Muscle of leg (tissue), 16 donors: ENCODE results near the gene VPS45. TPM values are rescaled to one million over a fixed set of nuclear protein-coding genes. Genes with fewer than 3 reads are reported as not detected.

Source experiments
- DNase-seq: peaks from one replicate; pipeline ENCODE4 v3.0.0; 2013
- H3K27ac ChIP-seq: one replicate; pipeline ENCODE4 v1.5.1; 2013; ENCODE audit warnings: mild to moderate bottlenecking, low read length, control low read depth
- H3K27me3 ChIP-seq: one replicate; pipeline ENCODE4 v1.6.1; 2013; ENCODE audit warnings: low read length; ENCODE audit not compliant: control insufficient read depth, insufficient read depth
- H3K36me3 ChIP-seq: one replicate; pipeline ENCODE4 v1.6.1; 2013; ENCODE audit warnings: low read length; ENCODE audit not compliant: control insufficient read depth, insufficient read depth
- H3K4me1 ChIP-seq: one replicate; pipeline ENCODE4 v1.6.1; 2013; ENCODE audit warnings: low read length; ENCODE audit not compliant: control insufficient read depth, insufficient read depth
- H3K4me3 ChIP-seq: one replicate; pipeline ENCODE4 v1.5.1; 2013; ENCODE audit warnings: low read length, control low read depth
- H3K9me3 ChIP-seq: replicated peaks from 2 replicates; pipeline ENCODE4 v1.6.1; 2013; ENCODE audit warnings: low read depth, low read length; ENCODE audit not compliant: control insufficient read depth
- WGBS: methylation state at CpG from one replicate; pipeline ENCODE4 v1.1.5; 2013; ENCODE audit warnings: missing lambda C conversion rate; ENCODE audit not compliant: insufficient coverage; 5-methylcytosine and 5-hydroxymethylcytosine counted together
- long read RNA-seq, 11 donors: transcript quantifications; one replicate each; lab custom pipeline, GENCODE V29; 2026
- polyA plus RNA-seq, 8 donors: library from polyadenylated mRNA; unstranded; fragments of 120-200 nt; gene quantifications; one replicate each; pipeline versions ENCODE4 v1.2.1 to v1.2.3, GENCODE V29; 2013; ENCODE audit warnings: inconsistent platforms in 1 of 8, low replicate concordance in 1 of 8; ENCODE audit not compliant: insufficient read length in 8 of 8, insufficient read depth in 1 of 8
- total RNA-seq: library from RNA; stranded (reverse); fragments of 120-200 nt; gene quantifications from one replicate; pipeline ENCODE4 v1.2.4, GENCODE V29; 2013

Gene VPS45, protein sequence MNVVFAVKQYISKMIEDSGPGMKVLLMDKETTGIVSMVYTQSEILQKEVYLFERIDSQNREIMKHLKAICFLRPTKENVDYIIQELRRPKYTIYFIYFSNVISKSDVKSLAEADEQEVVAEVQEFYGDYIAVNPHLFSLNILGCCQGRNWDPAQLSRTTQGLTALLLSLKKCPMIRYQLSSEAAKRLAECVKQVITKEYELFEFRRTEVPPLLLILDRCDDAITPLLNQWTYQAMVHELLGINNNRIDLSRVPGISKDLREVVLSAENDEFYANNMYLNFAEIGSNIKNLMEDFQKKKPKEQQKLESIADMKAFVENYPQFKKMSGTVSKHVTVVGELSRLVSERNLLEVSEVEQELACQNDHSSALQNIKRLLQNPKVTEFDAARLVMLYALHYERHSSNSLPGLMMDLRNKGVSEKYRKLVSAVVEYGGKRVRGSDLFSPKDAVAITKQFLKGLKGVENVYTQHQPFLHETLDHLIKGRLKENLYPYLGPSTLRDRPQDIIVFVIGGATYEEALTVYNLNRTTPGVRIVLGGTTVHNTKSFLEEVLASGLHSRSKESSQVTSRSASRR
- total RNA-seq (46.9 TPM), polyA plus RNA-seq (10 to 100 TPM; 39.5 to 48.7 (median 43.9) TPM)
- long read RNA-seq, donor 1, partial matches to known transcripts, result 0 of 1 reads
- long read RNA-seq, donor 1, other reads (novel, unspliced or antisense), result 0 of 1 reads
- long read RNA-seq, donor 2, partial matches to known transcripts, result 0 of 1 reads
- long read RNA-seq, donor 2, other reads (novel, unspliced or antisense), result 0 of 1 reads
- long read RNA-seq, donor 3, transcript VPS45-202 (15 exons, 2,790 nt), result major isoform, 12 of 14 reads
- long read RNA-seq, donor 3, partial matches to known transcripts, result 0 of 14 reads
- long read RNA-seq, donor 3, other reads (novel, unspliced or antisense), result 0 of 14 reads
- long read RNA-seq, donor 4, partial matches to known transcripts, result 0 of 5 reads
- long read RNA-seq, donor 4, other reads (novel, unspliced or antisense), result 0 of 5 reads
- long read RNA-seq, donor 5, transcript VPS45-202 (15 exons, 2,790 nt), result major isoform, 19 of 30 reads
- long read RNA-seq, donor 5, partial matches to known transcripts, result 5 of 30 reads
- long read RNA-seq, donor 5, other reads (novel, unspliced or antisense), result 0 of 30 reads
- long read RNA-seq, donor 6, transcript VPS45-202 (15 exons, 2,790 nt), result major isoform, 12 of 27 reads
- long read RNA-seq, donor 6, partial matches to known transcripts, result 7 of 27 reads
- long read RNA-seq, donor 6, other reads (novel, unspliced or antisense), result 0 of 27 reads
- long read RNA-seq, donor 7, transcript VPS45-202 (15 exons, 2,790 nt), result major isoform, 9 of 13 reads
- long read RNA-seq, donor 7, partial matches to known transcripts, result 0 of 13 reads
- long read RNA-seq, donor 7, other reads (novel, unspliced or antisense), result 0 of 13 reads
- long read RNA-seq, donor 8, transcript VPS45-202 (15 exons, 2,790 nt), result major isoform, 12 of 23 reads
- long read RNA-seq, donor 8, partial matches to known transcripts, result 6 of 23 reads
- long read RNA-seq, donor 8, other reads (novel, unspliced or antisense), result 0 of 23 reads
- long read RNA-seq, donor 9, transcript VPS45-202 (15 exons, 2,790 nt), result major isoform, 7 of 12 reads
- long read RNA-seq, donor 9, partial matches to known transcripts, result 0 of 12 reads
- long read RNA-seq, donor 9, other reads (novel, unspliced or antisense), result 0 of 12 reads
- long read RNA-seq, donor 10, transcript VPS45-202 (15 exons, 2,790 nt), result major isoform, 11 of 27 reads
- long read RNA-seq, donor 10, partial matches to known transcripts, result 9 of 27 reads
- long read RNA-seq, donor 10, other reads (novel, unspliced or antisense), result 0 of 27 reads
- long read RNA-seq, donor 11, transcript VPS45-202 (15 exons, 2,790 nt), result major isoform, 5 of 13 reads
- long read RNA-seq, donor 11, partial matches to known transcripts, result 5 of 13 reads
- long read RNA-seq, donor 11, other reads (novel, unspliced or antisense), result 0 of 13 reads

DNA sequence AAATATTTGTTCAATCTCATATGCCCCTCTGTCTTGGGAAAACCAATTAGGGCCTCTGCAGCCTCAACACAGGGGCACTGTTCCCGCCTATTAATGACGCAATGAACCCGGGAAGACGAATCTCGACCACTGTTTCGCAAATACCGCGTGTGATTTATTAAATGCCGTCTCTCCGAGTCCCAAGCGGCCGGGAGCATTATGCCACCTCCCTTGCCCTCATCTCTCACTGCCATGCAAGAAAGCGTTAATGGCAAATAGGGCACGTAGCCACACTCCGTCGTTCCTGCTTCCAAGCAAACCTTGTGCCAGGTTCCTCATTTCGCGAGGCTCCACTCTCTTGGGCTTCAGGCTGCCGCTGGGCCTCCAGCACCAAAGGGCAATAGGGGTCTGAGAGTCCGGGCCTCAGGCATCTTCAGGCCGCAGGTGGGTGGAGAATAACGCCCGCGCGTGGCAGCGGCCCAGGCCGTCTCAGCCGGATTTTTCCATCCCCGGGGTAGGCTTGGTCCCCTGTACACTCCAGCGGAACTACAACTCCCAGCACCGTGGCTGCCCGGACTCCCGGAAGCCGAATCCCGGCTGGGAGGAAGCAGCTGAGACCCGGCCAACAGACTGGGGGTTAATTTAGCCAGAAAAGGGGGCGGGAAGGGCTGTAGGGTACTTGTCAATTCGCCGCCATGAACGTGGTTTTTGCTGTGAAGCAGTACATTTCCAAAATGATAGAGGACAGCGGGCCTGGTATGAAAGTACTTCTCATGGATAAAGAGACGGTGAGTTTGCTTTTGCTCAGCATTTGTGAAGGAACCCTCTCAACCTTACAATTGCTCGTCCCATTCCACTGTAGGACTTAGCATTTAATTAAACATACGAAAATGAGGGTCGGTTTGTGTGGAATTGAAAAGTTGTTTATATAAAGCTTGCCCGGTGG lies at the start of gene VPS45:
TSS of gene VPS45 (plus strand) at position 593 of the 925 bp plus-strand sequence. CDS start at position 675, 82 bp downstream.
- no peaks in the 10 kb centered on the region for H3K27me3 ChIP-seq
- H3K4me1 ChIP-seq, result no peaks in the 10 kb centered on the region
- 0% methylated on average over 36 of the region's 46 CpGs for WGBS

GRCh38 chr1:150018165-150018564 lies 49.4 kb upstream of the VPS45 start:
- no peaks in the 10 kb centered on the region for H3K4me1 ChIP-seq
- no peaks in the 10 kb centered on the region for H3K9me3 ChIP-seq
- no peaks in the 10 kb centered on the region for H3K27me3 ChIP-seq
- no peak overlapping the region for H3K27ac ChIP-seq
- no peaks in the 10 kb centered on the region for H3K36me3 ChIP-seq
- no peak for DNase-seq
- H3K4me3 ChIP-seq, result no peak overlapping the region
- WGBS, result 54% methylated on average over 4 of the region's 4 CpGs

More for the DNA sequence above, at the start of gene VPS45:
- Histone ChIP-seq H3K27ac (peak within 1 kb of the TSS; percentile 99), H3K4me3 (peak within 1 kb of the TSS; percentile 94), H3K9me3 (no peaks in the 10 kb centered on the region), H3K36me3 (peaks cover 8% of the 10 kb centered on the region)
- peak; percentile 98 for DNase-seq

- no peaks in the 10 kb centered on the region for H3K9me3 ChIP-seq
- H3K4me3 ChIP-seq, result no peak overlapping the region
- no peaks in the 10 kb centered on the region for H3K4me1 ChIP-seq
- no CpG with 5 or more reads among the region's 2 CpGs for WGBS
- no peaks in the 10 kb centered on the region for H3K27me3 ChIP-seq
- no peaks in the 10 kb centered on the region for H3K36me3 ChIP-seq
- no peak for DNase-seq
- no peak overlapping the region for H3K27ac ChIP-seq
These were observed 46.9 kb upstream of the VPS45 start for GRCh38 chr1:150020711-150021110.

DNA sequence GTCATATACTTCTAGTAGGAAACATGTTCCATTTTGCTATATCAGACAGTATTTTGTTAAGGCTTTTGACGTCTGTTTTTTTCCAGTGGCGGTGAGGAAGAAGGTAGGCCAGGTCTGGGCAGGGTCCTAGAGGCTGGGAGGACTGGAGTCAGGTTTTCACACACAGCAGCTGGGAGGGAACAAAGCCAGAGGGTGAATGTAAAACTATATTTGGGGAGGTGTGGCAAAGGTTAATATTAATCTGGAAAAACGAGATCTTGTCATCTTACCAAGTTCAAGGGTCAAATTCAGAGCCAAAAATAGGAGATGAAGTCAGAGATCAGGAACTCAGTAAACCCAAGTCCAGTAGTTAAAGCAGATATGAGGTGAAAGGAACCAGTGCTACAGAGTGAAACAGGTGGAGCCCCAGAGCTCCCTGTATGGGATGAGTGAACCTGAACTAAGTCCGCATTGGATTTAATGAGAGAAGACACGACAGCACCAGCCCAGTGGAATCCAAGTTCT lies 46.3 kb upstream of the VPS45 start:
- no peak overlapping the region for H3K4me3 ChIP-seq
- H3K27ac ChIP-seq, result no peak overlapping the region
- H3K36me3 ChIP-seq, result no peaks in the 10 kb centered on the region
- DNase-seq, result no peak
- H3K4me1 ChIP-seq, result no peaks in the 10 kb centered on the region
- no peaks in the 10 kb centered on the region for H3K9me3 ChIP-seq
- WGBS, result 49% methylated on average over 5 of the region's 5 CpGs
- no peaks in the 10 kb centered on the region for H3K27me3 ChIP-seq

- DNase-seq, result no peak
- no peaks in the 10 kb centered on the region for H3K27me3 ChIP-seq
- 54% methylated on average over 2 of the region's 6 CpGs for WGBS
- H3K36me3 ChIP-seq, result no peaks in the 10 kb centered on the region
- no peaks in the 10 kb centered on the region for H3K4me1 ChIP-seq
- no peaks in the 10 kb centered on the region for H3K9me3 ChIP-seq
- H3K27ac ChIP-seq, result no peak overlapping the region
- H3K4me3 ChIP-seq, result no peak overlapping the region
These were observed 45.2 kb upstream of the VPS45 start for GRCh38 chr1:150022357-150022756.

DNA sequence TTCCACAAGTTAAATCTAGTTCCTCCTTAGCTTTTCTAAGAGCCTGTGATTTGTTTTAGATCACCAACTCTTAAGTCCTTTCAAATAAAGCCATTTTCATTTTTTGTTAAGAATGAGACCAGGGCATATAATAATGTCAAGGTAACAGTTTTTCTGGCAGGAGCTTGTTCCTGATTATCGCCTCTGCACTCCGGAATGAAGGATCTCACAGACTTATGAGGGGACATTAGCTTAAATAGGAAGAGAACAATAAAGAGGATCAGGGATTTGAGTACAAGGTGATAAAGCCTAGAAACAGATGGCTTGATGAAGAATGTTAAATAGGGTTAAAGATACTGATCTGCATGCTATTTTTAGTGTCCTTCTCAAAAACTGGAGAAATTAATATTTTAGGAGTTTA lies 43.4 kb upstream of the VPS45 start:
- H3K27ac ChIP-seq, result no peak overlapping the region
- H3K27me3 ChIP-seq, result no peaks in the 10 kb centered on the region
- WGBS, result 74% methylated on average over 2 of the region's 2 CpGs
- no peak overlapping the region for H3K4me3 ChIP-seq
- no peak for DNase-seq
- no peaks in the 10 kb centered on the region for H3K9me3 ChIP-seq
- H3K36me3 ChIP-seq, result no peaks in the 10 kb centered on the region
- H3K4me1 ChIP-seq, result no peaks in the 10 kb centered on the region

GRCh38 chr1:150028322-150028721 lies 39.3 kb upstream of the VPS45 start:
- no peak for DNase-seq
- Histone ChIP-seq H3K36me3 (no peaks in the 10 kb centered on the region), H3K4me3 (no peak overlapping the region), H3K4me1 (no peaks in the 10 kb centered on the region), H3K27ac (no peak overlapping the region), H3K9me3 (no peaks in the 10 kb centered on the region), H3K27me3 (no peaks in the 10 kb centered on the region)
- WGBS, result no CpG with 5 or more reads among the region's 1 CpG

DNA sequence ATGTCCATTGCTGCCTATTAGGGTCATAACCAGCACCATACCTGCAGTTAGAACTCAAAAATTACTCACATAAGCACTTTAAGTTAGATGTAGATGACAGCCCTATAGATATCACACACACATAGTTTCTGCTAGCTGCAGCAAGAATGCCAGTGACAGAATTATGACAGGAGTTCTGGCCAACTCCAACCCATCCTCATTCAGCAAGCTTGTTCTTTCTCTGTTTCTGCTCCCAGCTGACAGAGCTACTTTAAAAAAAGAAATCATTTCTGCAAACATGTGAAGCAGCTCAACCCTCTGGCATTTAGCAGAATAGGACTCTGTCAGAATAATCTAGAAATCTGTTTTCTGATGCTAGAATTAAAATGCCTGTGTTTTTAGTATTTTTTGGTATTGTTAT lies 33.2 kb upstream of the VPS45 start:
- Histone ChIP-seq H3K4me3 (no peak overlapping the region), H3K27ac (no peak overlapping the region), H3K27me3 (no peaks in the 10 kb centered on the region), H3K9me3 (no peaks in the 10 kb centered on the region), H3K4me1 (no peaks in the 10 kb centered on the region), H3K36me3 (no peaks in the 10 kb centered on the region)
- no peak for DNase-seq
